Neural cell (in vitro differentiated cells): ENCODE data around the gene PARP11. TPM values are rescaled to one million over a fixed set of nuclear protein-coding genes. Genes with fewer than 3 reads are reported as not detected.

ENCODE experiments used
- H2AFZ ChIP-seq: fragments of 200-600, 300-800 bp; sonication (generic), shearing (Covaris generic); 2 replicates; pipeline ENCODE4 v1.6.0; 2014; ENCODE audit warnings: low read depth, mild to moderate bottlenecking, antibody characterized with exemption, low read length, moderate library complexity
- H3F3A ChIP-seq: fragments of 200-600 bp; shearing (Covaris generic); 2 replicates; pipeline ENCODE4 v1.6.1; 2016; ENCODE audit warnings: mild to moderate bottlenecking, moderate library complexity, mixed read lengths, antibody characterized with exemption, low read length; ENCODE audit not compliant: insufficient read depth, poor library complexity, severe bottlenecking
- H3K27ac ChIP-seq: fragments of 200-600, 300-800 bp; sonication (generic), shearing (Covaris generic); 2 replicates; pipeline ENCODE4 v1.5.1; 2014; ENCODE audit warnings: mild to moderate bottlenecking, low read length, moderate library complexity
- H3K27me3 ChIP-seq: fragments of 300-800, 200-600 bp; sonication (generic), shearing (Covaris generic); 2 replicates; pipeline ENCODE4 v1.6.0; 2014; ENCODE audit warnings: mild to moderate bottlenecking, low read depth, low read length, moderate library complexity; ENCODE audit not compliant: insufficient read depth
- H3K36me3 ChIP-seq: fragments of 300-800, 200-600 bp; sonication (generic), shearing (Covaris generic); 2 replicates; pipeline ENCODE4 v1.5.1; 2014; ENCODE audit warnings: mild to moderate bottlenecking, antibody characterized with exemption, low read length, moderate library complexity; ENCODE audit not compliant: insufficient read depth
- H3K4me2 ChIP-seq: fragments of 300-800, 200-600 bp; sonication (generic), shearing (Covaris generic); 2 replicates; pipeline ENCODE4 v1.6.0; 2014; ENCODE audit warnings: mild to moderate bottlenecking, low read length
- H3K4me3 ChIP-seq: fragments of 300-800, 200-600 bp; sonication (generic), shearing (Covaris generic); 2 replicates; pipeline ENCODE4 v1.5.1; 2014; ENCODE audit warnings: mild to moderate bottlenecking, low read length, moderate library complexity
- H3K79me2 ChIP-seq: fragments of 200-600 bp; shearing (Covaris generic); replicated peaks from 2 replicates; pipeline ENCODE4 v1.6.0; 2014; ENCODE audit warnings: mild to moderate bottlenecking, low read length, moderate library complexity; ENCODE audit not compliant: insufficient read depth
- H3K9ac ChIP-seq: fragments of 300-800, 200-600 bp; sonication (generic), shearing (Covaris generic); 2 replicates; pipeline ENCODE4 v1.6.1; 2016; ENCODE audit warnings: mild to moderate bottlenecking, low read length, mixed read lengths
- H3K9me2 ChIP-seq: fragments of 200-600 bp; shearing (Covaris generic); 2 replicates; pipeline ENCODE4 v1.6.1; 2016; ENCODE audit warnings: mild to moderate bottlenecking, low read length, mixed read lengths; ENCODE audit not compliant: insufficient read depth
- H3K9me3 ChIP-seq: fragments of 200-600, 300-800 bp; sonication (generic), shearing (Covaris generic); 2 replicates; pipeline ENCODE4 v1.6.1; 2016; ENCODE audit warnings: mild to moderate bottlenecking, mixed run types, low read length, moderate library complexity, mixed read lengths
- H4K20me1 ChIP-seq: fragments of 200-600 bp; shearing (Covaris generic); 2 replicates; pipeline ENCODE4 v1.6.1; 2016; ENCODE audit warnings: mild to moderate bottlenecking, mixed run types; ENCODE audit not compliant: insufficient read depth
- CTCF ChIP-seq: fragments of 450-650 bp; IDR thresholded peaks from 2 replicates; pipeline ENCODE4 v1.5.1; 2014; ENCODE audit warnings: antibody characterized with exemption, mild to moderate bottlenecking, moderate library complexity; ENCODE audit not compliant: poor library complexity, severe bottlenecking
- EP300 ChIP-seq: fragments of 450-650 bp; conservative IDR thresholded peaks from 2 replicates; pipeline ENCODE4 v1.6.1; 2014; ENCODE audit warnings: antibody characterized with exemption, mild to moderate bottlenecking, moderate library complexity; ENCODE audit not compliant: poor library complexity, severe bottlenecking
- EZH2 ChIP-seq: fragments of 200-600, 300-800 bp; shearing (Covaris generic), sonication (generic); IDR thresholded peaks from 2 replicates; pipeline ENCODE4 v1.6.1; 2014; ENCODE audit warnings: antibody characterized with exemption, low read length, borderline replicate concordance, mild to moderate bottlenecking; ENCODE audit not compliant: insufficient read depth, poor library complexity, severe bottlenecking
- MXI1 ChIP-seq: fragments of 450-650 bp; conservative IDR thresholded peaks from 2 replicates; pipeline ENCODE4 v1.6.1; 2014; ENCODE audit warnings: antibody characterized with exemption, mild to moderate bottlenecking; ENCODE audit not compliant: poor library complexity, severe bottlenecking
- POLR2AphosphoS5 ChIP-seq: IDR thresholded peaks from 2 replicates; pipeline ENCODE4 v1.6.1; 2012
- RAD21 ChIP-seq: fragments of 450-650 bp; conservative IDR thresholded peaks from 2 replicates; pipeline ENCODE4 v1.6.1; 2014; ENCODE audit warnings: antibody characterized with exemption, mild to moderate bottlenecking, moderate library complexity
- REST ChIP-seq: IDR thresholded peaks from 2 replicates; pipeline ENCODE4 v1.6.1; 2012; ENCODE audit warnings: borderline replicate concordance
- SMC3 ChIP-seq: fragments of 450-650 bp; conservative IDR thresholded peaks from 2 replicates; pipeline ENCODE4 v1.6.1; 2014; ENCODE audit warnings: antibody characterized with exemption, mild to moderate bottlenecking, moderate library complexity; ENCODE audit not compliant: poor library complexity
- TAF1 ChIP-seq: IDR thresholded peaks from 2 replicates; pipeline ENCODE4 v1.6.1; 2012; ENCODE audit warnings: low read depth
- polyA plus RNA-seq: library from polyadenylated mRNA; depleted of rRNA; stranded (reverse); fragments of >200 nt; gene quantifications from 2 replicates; pipeline ENCODE4 v1.2.3, GENCODE V29; 2014

PARP11 gene
- polyA plus RNA-seq, 1 donor from 2014 or later = 20.3 TPM

- H3K4me3 ChIP-seq = no peak overlapping the region
- H2AFZ ChIP-seq = no peak overlapping the region
- no peaks in the 10 kb centered on the region for H3K36me3 ChIP-seq
- no peak overlapping the region for H3K27ac ChIP-seq
- TF ChIP-seq MXI1 = no peak
- TF ChIP-seq CTCF = no peak
- no peak for TF ChIP-seq TAF1
- no peak for TF ChIP-seq SMC3
- TF ChIP-seq EP300 = no peak
- TF ChIP-seq RAD21 = no peak
- TF ChIP-seq POLR2AphosphoS5 = no peak
- TF ChIP-seq EZH2 = no peak
- no peak for TF ChIP-seq REST
- no peak overlapping the region for H3K4me2 ChIP-seq
- H3F3A ChIP-seq = no peaks in the 10 kb centered on the region
- H3K27me3 ChIP-seq = no peaks in the 10 kb centered on the region
- H3K79me2 ChIP-seq = peaks cover 12% of the 10 kb centered on the region
- H3K9me2 ChIP-seq = no peaks in the 10 kb centered on the region
- no peaks in the 10 kb centered on the region for H3K9me3 ChIP-seq
- H4K20me1 ChIP-seq = no peaks in the 10 kb centered on the region
- H3K9ac ChIP-seq = no peak overlapping the region
Observed at GRCh38 chr12:3832738-3833137, 40.5 kb downstream of the PARP11 start.

- no peaks in the 10 kb centered on the region for H4K20me1 ChIP-seq
- H3K9me2 ChIP-seq = no peaks in the 10 kb centered on the region
- peaks cover 3% of the 10 kb centered on the region for H3K79me2 ChIP-seq
- H3K27me3 ChIP-seq = no peaks in the 10 kb centered on the region
- no peak overlapping the region for H3K4me2 ChIP-seq
- no peak overlapping the region for H3K9ac ChIP-seq
- TF ChIP-seq EZH2 (no peak), SMC3 (no peak), EP300 (no peak), TAF1 (no peak), MXI1 (no peak), REST (no peak), CTCF (no peak), RAD21 (no peak), POLR2AphosphoS5 (no peak)
- no peaks in the 10 kb centered on the region for H3F3A ChIP-seq
- H3K27ac ChIP-seq = no peak overlapping the region
- H3K4me3 ChIP-seq = no peak overlapping the region
- H3K36me3 ChIP-seq = no peaks in the 10 kb centered on the region
- no peaks in the 10 kb centered on the region for H3K9me3 ChIP-seq
- no peak overlapping the region for H2AFZ ChIP-seq
Observed at GRCh38 chr12:3828888-3829287, 44.3 kb downstream of the PARP11 start.
